K562 treated with DMSO at 1 percent for 4 hours (cell line): ENCODE results near the gene VSIG4. TPM values are rescaled to one million over a fixed set of nuclear protein-coding genes. Genes with fewer than 3 reads are reported as not detected.

Experiments
- total RNA-seq: library from RNA; unstranded; fragments of 300-600 nt; gene quantifications from 2 replicates; pipeline ENCODE4 v1.2.3, GENCODE V29; 2022; ENCODE audit not compliant: insufficient read depth

Gene VSIG4
- total RNA-seq, result 1.1 and 1.5 TPM in 2 replicates

GRCh38 chrX:66039944-66040343 is at the start of gene VSIG4:
Gene VSIG4 (minus strand): TSS chrX:66040080. CDS start chrX:66039998, 82 bp downstream.

Other genes with a start within 250 kb of the VSIG4 start
- 43.5 and 53.6 TPM in 2 replicates for gene HEPH, start 124.2 kb upstream of the VSIG4 start, total RNA-seq